Liver (tissue), 9 donors: Measurements from ENCODE around the gene APBA2. TPM values are rescaled to one million over a fixed set of nuclear protein-coding genes. Genes with fewer than 3 reads are reported as not detected.

Source experiments
- DNase-seq: peaks from one replicate; pipeline ENCODE4 v3.0.0-alpha.2; 2017; ENCODE audit warnings: low spot score
- H3K27ac ChIP-seq, 2 donors: one replicate each; pipeline ENCODE4 v1.7.0; 2013; ENCODE audit warnings: inconsistent platforms in 2 of 2, low read length in 2 of 2, control low read depth in 1 of 2, low read depth in 1 of 2, mild to moderate bottlenecking in 1 of 2
- H3K27me3 ChIP-seq, 4 donors: one replicate each; pipeline versions ENCODE4 v1.6.1 to v1.7.0; 2013; ENCODE audit warnings: low read length in 3 of 4, inconsistent platforms in 1 of 4, mild to moderate bottlenecking in 1 of 4, moderate library complexity in 1 of 4; ENCODE audit not compliant: control insufficient read depth in 4 of 4, insufficient read depth in 4 of 4
- H3K36me3 ChIP-seq, 4 donors: one replicate each; pipeline versions ENCODE4 v1.6.1 to v1.7.0; 2013; ENCODE audit warnings: low read length in 3 of 4, mild to moderate bottlenecking in 3 of 4, low read depth in 1 of 4, moderate library complexity in 1 of 4; ENCODE audit not compliant: control insufficient read depth in 4 of 4, insufficient read depth in 3 of 4
- H3K4me1 ChIP-seq, 4 donors: one replicate each; pipeline versions ENCODE4 v1.6.1 to v1.7.0; 2013; ENCODE audit warnings: low read length in 3 of 4, mild to moderate bottlenecking in 3 of 4, moderate library complexity in 1 of 4; ENCODE audit not compliant: control insufficient read depth in 4 of 4, insufficient read depth in 4 of 4
- H3K4me3 ChIP-seq, 3 donors: one replicate each; pipeline versions ENCODE4 v1.6.1 to v1.7.0; 2013; ENCODE audit warnings: low read length in 3 of 3, control low read depth in 1 of 3, low read depth in 1 of 3, mild to moderate bottlenecking in 1 of 3
- H3K9ac ChIP-seq, 2 donors: one replicate each; pipeline ENCODE4 v1.7.0; 2013; ENCODE audit warnings: low read length in 2 of 2, mild to moderate bottlenecking in 2 of 2, moderate library complexity in 2 of 2, control low read depth in 1 of 2, low read depth in 1 of 2
- H3K9me3 ChIP-seq, 4 donors: one replicate each; pipeline versions ENCODE4 v1.6.1 to v1.7.0; 2013; ENCODE audit warnings: low read length in 3 of 4; ENCODE audit not compliant: control insufficient read depth in 4 of 4
- ATF3 ChIP-seq: IDR thresholded peaks from 2 replicates; pipeline ENCODE4 v1.6.1; 2016; ENCODE audit warnings: antibody characterized with exemption
- CTCF ChIP-seq: fragments of 150-350 bp; IDR thresholded peaks from 2 replicates; pipeline ENCODE4 v1.5.1; 2017; ENCODE audit warnings: improper control_type of control experiment, low read depth, low read length; ENCODE audit not compliant: missing input control
- EGR1 ChIP-seq, 2 donors: IDR thresholded peaks; 2 replicates each; pipeline ENCODE4 v1.6.1; 2016 to 2018; ENCODE audit warnings: antibody characterized with exemption in 2 of 2, low read depth in 2 of 2
- FOXA1 ChIP-seq: IDR thresholded peaks from 2 replicates; pipeline ENCODE4 v1.6.1; 2016; ENCODE audit warnings: antibody characterized with exemption
- FOXA2 ChIP-seq: IDR thresholded peaks from 2 replicates; pipeline ENCODE4 v1.6.1; 2016; ENCODE audit warnings: antibody characterized with exemption
- GABPA ChIP-seq, 2 donors: IDR thresholded peaks in 1 of 2; conservative IDR thresholded peaks in 1 of 2; 2 replicates each; pipeline ENCODE4 v1.6.1; 2016; ENCODE audit warnings: antibody characterized with exemption in 2 of 2, mild to moderate bottlenecking in 1 of 2, moderate library complexity in 1 of 2
- HNF4A ChIP-seq, 2 donors: conservative IDR thresholded peaks; 2 replicates each; pipeline ENCODE4 v1.6.1; 2016; ENCODE audit warnings: antibody characterized with exemption in 2 of 2, mild to moderate bottlenecking in 2 of 2
- HNF4G ChIP-seq: IDR thresholded peaks from 2 replicates; pipeline ENCODE4 v1.6.1; 2016; ENCODE audit warnings: antibody characterized with exemption
- JUND ChIP-seq, 2 donors: IDR thresholded peaks; 2 replicates each; pipeline ENCODE4 v1.6.1; 2016; ENCODE audit warnings: antibody characterized with exemption in 2 of 2
- MAX ChIP-seq: IDR thresholded peaks from 2 replicates; pipeline ENCODE4 v1.6.1; 2016; ENCODE audit warnings: antibody characterized with exemption
- REST ChIP-seq: IDR thresholded peaks from 2 replicates; pipeline ENCODE4 v1.6.1; 2016; ENCODE audit warnings: antibody characterized with exemption, mild to moderate bottlenecking
- RXRA ChIP-seq, 2 donors: IDR thresholded peaks; 2 replicates each; pipeline ENCODE4 v1.6.1; 2017 to 2018; ENCODE audit warnings: antibody characterized with exemption in 2 of 2, mild to moderate bottlenecking in 1 of 2
- SP1 ChIP-seq: IDR thresholded peaks from 2 replicates; pipeline ENCODE4 v1.6.1; 2018; ENCODE audit warnings: antibody characterized with exemption, mild to moderate bottlenecking
- TAF1 ChIP-seq: conservative IDR thresholded peaks from 2 replicates; pipeline ENCODE4 v1.6.1; 2016; ENCODE audit warnings: antibody characterized with exemption, mild to moderate bottlenecking
- YY1 ChIP-seq: IDR thresholded peaks from 2 replicates; pipeline ENCODE4 v1.6.1; 2016; ENCODE audit warnings: antibody characterized with exemption, mild to moderate bottlenecking
- ZBTB33 ChIP-seq: IDR thresholded peaks from 2 replicates; pipeline ENCODE4 v1.6.1; 2016; ENCODE audit warnings: antibody characterized with exemption
- WGBS: extraction: QIAGEN DNeasy Blood & Tissue Kit; methylation state at CpG from one replicate; pipeline ENCODE4 v1.1.7; 2013; 5-methylcytosine and 5-hydroxymethylcytosine counted together
- polyA plus RNA-seq, 2 donors: library from polyadenylated mRNA; stranded (reverse) in 1 of 2; unstranded in 1 of 2; fragments of 200-250 nt in 1 of 2; fragments of >200 nt in 1 of 2; fragmentation: Nextera tagmentation in 1 of 2; extraction: Ambion mirVana in 1 of 2; gene quantifications; one replicate each; pipeline versions ENCODE4 v1.2.1 to v1.2.3, GENCODE V29; 2013 to 2015
- total RNA-seq, 2 donors: library from RNA; depleted of rRNA; stranded (reverse); fragments of >200 nt; gene quantifications; one replicate each; pipeline ENCODE4 v1.2.3, GENCODE V29; 2014
- donor health status: healthy.
- donor health status: healthy.
- donor health status: healthy.
- donor health status: healthy.
- donor health status: healthy.

The APBA2 gene
- total and polyA plus RNA-seq, 4 donors: 0.38 to 2.9 (median 1.7) TPM

- no peak for DNase-seq
- no peak overlapping the region for H3K4me3 ChIP-seq
- H3K36me3 ChIP-seq: no peaks in the 10 kb centered on the region
- no peaks in the 10 kb centered on the region for H3K9me3 ChIP-seq
- H3K9ac ChIP-seq: no peak overlapping the region
- TF ChIP-seq FOXA2 (no peak), ZBTB33 (no peak), ATF3 (no peak), GABPA (IDR thresholded peaks at IDR 0.05 in 1 of 2, conservative IDR thresholded peaks at IDR 0.05 in 1 of 2) (no peak), FOXA1 (no peak), RXRA (IDR thresholded peaks at IDR 0.05) (no peak), HNF4A (conservative IDR thresholded peaks at IDR 0.05) (no peak), EGR1 (IDR thresholded peaks at IDR 0.05; ENCODE audit: low read depth in 2 of 2) (no peak)
- H3K4me1 ChIP-seq: no peaks in the 10 kb centered on the region
- 79% methylated on average over 8 of the region's 8 CpGs for WGBS
- H3K27me3 ChIP-seq: peaks cover 0 to 2% (median 0%) of the 10 kb centered on the region in 4 donors
- H3K27ac ChIP-seq: no peak overlapping the region
These were observed 247.5 kb downstream of the APBA2 start for GRCh38 chr15:29133321-29133720.

GRCh38 chr15:29133791-29134190 is 248.0 kb downstream of the APBA2 start:
- Histone ChIP-seq H3K9me3 (no peaks in the 10 kb centered on the region), H3K36me3 (no peaks in the 10 kb centered on the region), H3K9ac (no peak overlapping the region), H3K27me3 (peaks cover 0 to 6% (median 0%) of the 10 kb centered on the region in 4 donors), H3K27ac (no peak overlapping the region), H3K4me1 (no peaks in the 10 kb centered on the region), H3K4me3 (no peak overlapping the region)
- no peak for TF ChIP-seq EGR1 (IDR thresholded peaks at IDR 0.05; ENCODE audit: low read depth in 2 of 2)
- TF ChIP-seq JUND (IDR thresholded peaks at IDR 0.05): no peak
- no peak for TF ChIP-seq MAX
- TF ChIP-seq CTCF: no peak
- no peak for TF ChIP-seq HNF4G
- no peak for TF ChIP-seq ATF3
- TF ChIP-seq FOXA2: no peak
- TF ChIP-seq FOXA1: no peak
- TF ChIP-seq REST: no peak
- TF ChIP-seq GABPA (IDR thresholded peaks at IDR 0.05 in 1 of 2, conservative IDR thresholded peaks at IDR 0.05 in 1 of 2): no peak
- no peak for TF ChIP-seq HNF4A (conservative IDR thresholded peaks at IDR 0.05)
- TF ChIP-seq TAF1: no peak
- TF ChIP-seq SP1: no peak
- TF ChIP-seq RXRA (IDR thresholded peaks at IDR 0.05): no peak
- no peak for TF ChIP-seq ZBTB33
- no peak for TF ChIP-seq YY1
- 92% methylated on average over 5 of the region's 5 CpGs for WGBS
- DNase-seq: no peak
